B cell (primary cell): ENCODE data around the gene SP3.

ENCODE experiments used
- EZH2 ChIP-seq: IDR thresholded peaks from 2 replicates; pipeline ENCODE4 v1.6.1; 2012; ENCODE audit warnings: borderline replicate concordance, low read depth, mild to moderate bottlenecking, moderate library complexity, low read length; ENCODE audit not compliant: insufficient read depth, poor library complexity, severe bottlenecking
- TF ChIP-seq, protein P1 (sequence below): fragments of 200-600 bp; IDR thresholded peaks from one replicate; pipeline ENCODE4 v1.8.0; 2022; ENCODE audit warnings: antibody characterized with exemption, mild to moderate bottlenecking

DNA sequence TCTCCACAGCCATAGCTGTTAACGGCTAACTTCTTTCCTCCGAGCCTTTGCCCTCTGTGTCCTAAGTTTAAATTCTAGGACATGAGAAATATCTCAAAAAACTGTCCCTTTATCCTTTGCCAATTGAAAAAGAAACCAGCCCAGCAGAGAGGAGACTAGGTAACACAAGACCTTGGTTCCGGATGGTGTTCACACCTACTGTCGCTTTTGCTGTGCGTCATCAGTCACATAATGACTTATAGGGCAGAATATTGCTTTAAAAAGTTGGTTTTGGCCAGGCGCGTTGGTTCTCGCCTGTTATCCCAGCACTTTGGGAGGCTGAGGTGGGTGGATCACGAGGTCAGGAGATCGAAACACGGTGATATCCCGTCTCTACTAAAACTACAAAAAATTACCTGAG is 66.2 kb downstream of the SP3 start:
- TF ChIP-seq, protein P1, sequence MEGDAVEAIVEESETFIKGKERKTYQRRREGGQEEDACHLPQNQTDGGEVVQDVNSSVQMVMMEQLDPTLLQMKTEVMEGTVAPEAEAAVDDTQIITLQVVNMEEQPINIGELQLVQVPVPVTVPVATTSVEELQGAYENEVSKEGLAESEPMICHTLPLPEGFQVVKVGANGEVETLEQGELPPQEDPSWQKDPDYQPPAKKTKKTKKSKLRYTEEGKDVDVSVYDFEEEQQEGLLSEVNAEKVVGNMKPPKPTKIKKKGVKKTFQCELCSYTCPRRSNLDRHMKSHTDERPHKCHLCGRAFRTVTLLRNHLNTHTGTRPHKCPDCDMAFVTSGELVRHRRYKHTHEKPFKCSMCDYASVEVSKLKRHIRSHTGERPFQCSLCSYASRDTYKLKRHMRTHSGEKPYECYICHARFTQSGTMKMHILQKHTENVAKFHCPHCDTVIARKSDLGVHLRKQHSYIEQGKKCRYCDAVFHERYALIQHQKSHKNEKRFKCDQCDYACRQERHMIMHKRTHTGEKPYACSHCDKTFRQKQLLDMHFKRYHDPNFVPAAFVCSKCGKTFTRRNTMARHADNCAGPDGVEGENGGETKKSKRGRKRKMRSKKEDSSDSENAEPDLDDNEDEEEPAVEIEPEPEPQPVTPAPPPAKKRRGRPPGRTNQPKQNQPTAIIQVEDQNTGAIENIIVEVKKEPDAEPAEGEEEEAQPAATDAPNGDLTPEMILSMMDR: no peak
- no peak for TF ChIP-seq EZH2
